Stimulated activated CD4-positive, alpha-beta T cell treated with anti-CD3 and anti-CD28 coated beads, Interleukin-4, amount 100 ng/mL, for 24 hours (primary cell): ENCODE results near the gene GNB5.

Source experiments
- DNase-seq: peaks from one replicate; pipeline ENCODE4 v3.0.0-alpha.2; 2020

The GNB5 gene

DNA sequence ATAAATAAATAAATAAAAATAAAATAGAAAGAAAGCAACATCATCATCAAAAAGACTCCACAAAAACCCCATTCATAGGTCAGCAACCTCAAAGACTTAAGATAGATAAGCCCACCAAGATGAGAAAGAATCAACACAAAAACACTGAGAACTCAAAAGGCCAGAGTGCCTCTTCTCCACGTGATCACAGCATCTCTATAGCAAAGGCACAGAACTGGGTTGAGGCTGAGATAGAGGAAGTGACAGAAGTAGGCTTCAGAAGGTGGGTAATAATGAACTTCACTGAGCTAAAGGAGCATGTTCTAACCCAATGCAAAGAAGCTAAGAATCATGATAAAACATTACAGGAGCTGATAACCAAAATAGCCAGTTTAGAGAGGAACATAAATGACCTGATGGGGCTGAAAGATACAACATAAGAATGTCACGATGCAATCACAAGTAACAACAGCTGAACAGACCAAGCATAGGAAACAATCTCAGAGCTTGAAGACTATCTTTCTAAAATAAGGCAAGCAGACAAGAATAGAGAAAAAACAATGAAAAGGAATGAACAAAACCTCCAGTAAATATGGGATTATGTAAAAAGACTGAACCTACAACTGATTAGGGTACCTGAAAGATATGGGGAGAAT lies 26.4 kb downstream of the GNB5 start:
- no peak for DNase-seq

DNA sequence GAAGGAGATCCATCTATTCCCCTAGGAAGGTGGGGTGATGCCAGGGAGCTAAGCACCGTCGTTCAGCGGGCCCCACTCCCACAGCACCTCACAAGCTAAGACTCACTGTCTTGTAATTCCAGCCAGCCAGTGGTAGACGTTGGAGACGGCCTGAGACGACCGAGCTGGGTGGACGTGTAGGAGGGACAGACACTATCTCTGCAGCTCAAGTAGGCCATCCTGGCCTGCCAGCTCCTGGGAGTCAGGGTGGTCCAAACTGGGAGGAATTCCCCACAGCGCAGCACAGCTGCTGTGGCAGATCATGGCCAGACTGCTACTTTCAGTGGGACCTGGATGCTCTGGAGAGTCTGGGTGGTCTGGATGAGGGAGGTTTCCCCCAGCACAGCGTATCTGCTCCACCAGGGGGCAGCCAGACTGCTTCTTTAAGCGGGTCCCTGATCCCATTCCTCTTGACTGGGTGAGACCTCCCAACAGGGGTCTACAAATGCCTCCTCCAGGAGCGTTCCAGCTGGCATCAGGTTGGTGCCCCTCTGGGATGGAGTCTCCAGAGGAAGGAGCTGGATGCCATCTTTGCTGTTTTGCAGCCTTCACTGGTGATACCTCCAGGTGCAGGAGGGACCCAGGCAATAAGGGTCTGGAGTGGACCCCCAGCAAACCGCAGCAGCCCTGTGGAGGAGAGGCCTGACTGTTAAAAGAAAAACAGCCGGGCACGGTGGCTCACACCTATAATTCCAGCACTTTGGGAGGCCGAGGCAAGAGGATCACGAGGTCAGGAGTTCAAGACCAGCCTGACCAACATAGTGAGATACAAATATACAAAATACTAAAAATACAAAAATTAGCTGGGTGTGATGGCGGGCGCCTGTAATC lies 27.6 kb downstream of the GNB5 start:
- peak; percentile 12 for DNase-seq

DNA sequence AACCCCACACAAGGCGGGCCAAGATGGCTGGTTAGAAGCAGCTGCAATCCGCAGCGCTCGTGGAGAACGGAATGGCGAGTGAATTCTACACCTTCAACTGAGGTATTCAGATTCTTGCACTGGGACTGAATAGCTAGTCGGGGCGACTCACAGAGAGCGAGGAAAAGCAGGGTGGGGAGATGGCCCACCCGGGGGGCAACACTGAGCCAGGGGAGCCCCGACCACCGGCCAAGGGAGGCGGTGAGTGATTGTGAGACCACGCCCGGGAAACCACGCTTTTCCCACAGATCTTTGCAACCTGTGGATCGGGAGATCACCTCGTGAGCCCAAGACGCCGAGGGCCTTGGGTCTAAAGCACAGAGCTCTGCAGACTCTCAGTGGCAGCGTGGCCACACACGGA lies 28.3 kb downstream of the GNB5 start:
- no peak for DNase-seq

- DNase-seq = no peak
Measured at GRCh38 chr15:52162260-52162659, 28.9 kb downstream of the GNB5 start.

DNA sequence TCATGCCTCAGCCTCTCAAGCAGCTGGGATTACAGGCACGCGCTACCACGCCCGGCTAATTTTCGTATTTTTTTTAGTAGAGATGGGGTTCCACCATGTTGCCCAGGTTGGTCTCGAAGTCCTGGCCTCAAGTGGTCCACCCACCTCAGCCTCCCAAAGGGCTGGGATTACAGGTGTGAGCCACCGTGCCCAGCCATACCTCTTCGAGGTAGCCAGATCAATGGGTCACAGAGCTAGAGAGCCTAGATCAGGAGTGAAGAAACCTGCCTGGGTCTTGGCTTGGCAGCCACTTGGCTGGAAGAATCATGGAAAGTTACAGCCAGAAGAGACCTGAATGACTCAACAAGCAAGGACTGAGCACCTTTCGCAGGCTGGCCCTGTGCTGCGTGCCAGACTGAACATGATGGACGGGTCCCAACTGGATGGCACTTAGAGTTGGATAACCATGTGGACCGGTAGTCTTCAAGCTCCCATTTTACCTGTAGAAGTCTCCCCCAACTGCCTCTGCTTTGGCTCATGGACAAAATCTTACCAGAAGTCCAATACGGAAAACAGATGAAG lies 29.7 kb downstream of the GNB5 start:
- no peak for DNase-seq

DNA sequence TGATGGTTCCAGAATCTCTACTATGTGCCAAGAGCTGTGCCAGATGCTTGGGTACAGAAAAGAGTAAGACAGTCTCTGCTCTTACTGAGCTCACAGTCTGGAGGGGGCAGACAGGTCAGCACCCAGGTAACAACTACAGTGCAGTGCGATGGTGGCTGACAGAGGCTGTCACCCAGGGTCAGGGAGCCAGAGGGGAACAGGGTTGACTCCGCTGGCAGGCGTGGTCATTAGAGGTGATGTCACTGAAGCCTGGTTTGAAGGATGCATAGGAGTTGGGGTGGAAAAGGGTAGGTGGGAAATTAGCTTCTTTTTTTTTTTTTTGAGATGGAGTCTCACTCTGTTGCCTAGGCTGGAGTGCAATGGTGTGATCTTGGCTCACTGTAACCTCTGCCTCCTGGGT lies 31.5 kb downstream of the GNB5 start:
- no peak for DNase-seq

DNA sequence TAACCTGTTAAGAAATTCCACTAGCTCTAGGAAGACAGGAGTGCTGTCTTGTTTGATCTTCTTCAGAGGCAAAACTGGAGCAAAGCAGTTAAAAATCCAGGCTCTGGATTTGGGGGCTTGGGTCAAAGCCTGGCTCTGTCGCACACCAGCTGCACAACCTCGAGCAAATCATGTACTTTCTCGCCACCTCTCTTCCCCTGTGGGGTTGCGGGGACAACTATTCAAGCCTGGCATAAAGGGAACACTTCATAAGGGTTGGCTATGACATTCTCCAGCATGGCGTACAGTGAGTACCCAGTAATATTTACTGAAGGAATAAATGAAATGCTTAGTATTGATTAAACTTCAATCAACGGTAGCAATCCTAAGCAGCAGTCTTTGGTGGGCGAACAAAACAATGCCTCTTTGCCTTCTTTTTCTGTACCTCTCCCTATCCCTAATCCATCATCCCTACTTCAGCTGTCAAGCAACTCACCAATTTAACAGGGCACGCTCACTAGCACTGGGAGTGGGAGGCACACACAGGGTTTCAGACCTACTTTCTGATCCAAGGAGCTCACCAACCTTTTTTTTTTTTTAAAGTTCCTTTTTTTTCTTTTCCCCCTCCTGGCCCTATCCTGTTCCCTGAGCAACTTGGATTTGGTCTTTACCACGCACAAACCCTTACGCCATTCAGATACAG lies 33.0 kb downstream of the GNB5 start:
- DNase-seq = no peak

DNA sequence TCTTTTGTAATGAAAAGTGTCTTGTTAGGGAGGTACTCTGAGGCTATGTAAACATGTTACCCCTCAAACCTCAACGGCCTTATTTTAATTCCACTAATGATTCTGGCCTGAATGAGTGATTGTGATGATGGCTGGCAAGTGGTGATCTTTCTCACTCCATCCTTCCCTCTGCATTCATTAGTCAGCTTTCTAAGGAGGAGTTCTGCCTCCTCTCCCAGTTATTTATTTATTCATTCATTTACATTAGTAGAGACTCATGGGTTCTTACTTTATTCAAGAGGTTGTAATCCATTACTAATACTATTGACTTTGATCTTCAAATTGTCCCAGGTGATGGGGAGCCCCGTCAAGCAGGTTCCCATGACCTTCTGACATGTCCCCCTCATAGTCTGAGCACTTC lies 35.3 kb downstream of the GNB5 start:
- DNase-seq = no peak

GRCh38 chr15:52154896-52155865 lies 36.0 kb downstream of the GNB5 start:
- no peak for DNase-seq

GRCh38 chr15:52153900-52154895 lies 37.0 kb downstream of the GNB5 start:
- DNase-seq = no peak

DNA sequence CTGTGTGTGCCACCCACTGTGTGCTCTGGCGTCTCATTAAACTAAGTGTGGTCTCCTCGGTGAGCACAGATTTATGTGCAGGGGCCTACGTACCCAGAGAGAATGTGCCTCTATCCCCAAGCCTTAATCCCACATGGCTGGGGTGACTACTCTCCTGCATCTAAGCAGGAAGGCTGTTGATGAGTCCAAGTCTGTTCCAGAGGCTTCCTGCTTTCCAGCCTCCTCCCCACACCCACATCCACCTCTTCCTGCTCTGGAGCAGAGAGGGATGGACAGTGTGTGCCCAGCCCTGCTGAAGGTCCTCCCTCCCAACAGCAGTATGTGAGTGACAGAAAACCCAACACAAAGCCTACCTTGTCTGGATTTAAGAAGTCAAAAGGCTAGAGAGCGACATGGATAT lies 39.8 kb downstream of the GNB5 start:
- DNase-seq = no peak

DNA sequence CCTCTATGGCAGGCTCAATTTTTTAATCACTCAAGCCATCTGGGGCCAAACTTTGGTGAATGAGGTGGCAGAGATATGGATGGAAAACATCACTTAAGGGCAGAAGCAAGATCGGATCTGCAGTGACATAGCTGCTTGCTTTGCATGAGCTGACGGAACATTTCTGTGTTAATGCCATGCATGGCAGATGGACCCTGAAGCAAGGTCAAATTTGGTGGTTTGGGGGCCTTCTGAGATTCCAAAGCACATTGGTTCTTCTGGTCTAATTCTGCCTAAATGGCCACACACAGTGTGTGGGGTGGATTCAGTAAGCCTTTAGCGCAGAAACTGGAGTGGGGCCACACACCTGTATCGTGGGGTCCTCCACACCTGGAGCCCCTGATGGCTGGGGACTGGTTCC lies 40.3 kb downstream of the GNB5 start:
- DNase-seq = no peak

GRCh38 chr15:52150043-52150825 lies 41.0 kb downstream of the GNB5 start:
- no peak for DNase-seq

DNA sequence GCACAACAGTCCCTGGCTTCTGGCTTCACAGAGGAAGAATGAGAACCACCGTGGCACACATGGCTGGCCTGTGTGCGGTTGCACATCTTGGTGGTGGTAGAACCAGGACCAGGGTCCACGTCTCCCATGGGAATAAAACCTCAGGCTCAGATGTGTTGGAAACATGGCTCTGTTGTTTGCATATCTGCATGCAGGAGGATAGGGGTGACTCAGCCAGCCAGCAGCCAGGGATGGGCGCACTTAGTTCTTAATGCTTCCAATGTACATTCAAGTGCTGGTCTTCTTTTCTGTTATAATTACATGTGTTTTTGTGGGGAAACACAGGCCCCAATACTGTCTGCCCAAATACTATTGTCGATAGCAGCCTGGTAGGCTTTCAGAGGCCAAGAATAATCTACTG lies 42.8 kb downstream of the GNB5 start:
- no peak for DNase-seq

- DNase-seq = no peak
Measured at GRCh38 chr15:52146776-52147175, 44.4 kb downstream of the GNB5 start.

GRCh38 chr15:52146261-52146660 lies 44.9 kb downstream of the GNB5 start:
- no peak for DNase-seq

- DNase-seq = no peak
Measured at GRCh38 chr15:52144656-52145178, 46.5 kb downstream of the GNB5 start.

DNA sequence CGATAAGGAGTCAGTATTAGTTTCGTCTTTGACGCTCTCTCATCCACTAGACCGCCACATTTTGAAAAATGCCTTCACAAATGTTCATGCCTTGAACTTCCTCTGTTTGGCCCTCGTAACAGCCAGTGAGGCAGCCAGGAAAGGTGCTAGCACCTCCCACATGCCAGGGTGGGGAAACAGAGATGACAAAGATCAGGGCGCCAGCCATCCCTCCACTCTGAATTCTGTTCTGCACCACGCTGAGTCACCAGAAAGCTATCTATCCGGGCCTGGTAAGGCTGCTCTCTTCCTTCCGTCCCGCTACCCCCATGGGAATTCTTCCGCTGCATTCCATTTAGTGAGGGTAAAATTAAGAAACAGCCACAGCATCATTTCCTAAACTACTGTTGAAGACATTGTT lies 47.3 kb downstream of the GNB5 start:
- DNase-seq = no peak

DNA sequence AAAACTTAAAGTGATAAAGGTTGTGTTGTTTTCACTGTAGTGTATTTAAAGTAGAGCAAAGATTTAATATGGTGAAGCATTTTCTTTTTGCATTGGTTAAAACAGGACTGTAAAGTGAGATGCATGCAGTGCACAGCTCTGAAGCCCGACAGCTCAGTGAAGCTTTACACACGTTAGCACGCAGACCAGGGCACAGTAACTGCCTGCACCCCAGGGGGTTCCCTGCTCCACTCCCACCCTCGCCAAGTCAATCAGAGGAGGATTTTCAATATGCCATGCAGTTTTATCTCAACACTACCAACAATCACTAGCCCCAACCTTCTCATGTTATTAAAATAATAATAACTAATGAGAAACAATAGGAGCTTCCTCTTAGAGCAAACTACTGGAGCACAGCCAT lies 50.5 kb downstream of the GNB5 start:
- DNase-seq = no peak
